Hepatocyte (in vitro differentiated cells): Measurements from ENCODE around the gene ZNF229. TPM values are rescaled to one million over a fixed set of nuclear protein-coding genes. Genes with fewer than 3 reads are reported as not detected.
"Not testable (repeated sequence)": the region's sequence is repeated elsewhere in the genome, so short reads cannot be mapped to it uniquely, and the experiment has no call there.

ENCODE experiments used
- DNase-seq: peaks from one replicate; pipeline ENCODE4 v3.0.0-alpha.2; 2016; ENCODE audit warnings: low spot score
- H2AFZ ChIP-seq: fragments of 200-600 bp; sonication (generic); 2 replicates; pipeline ENCODE4 v1.6.0; 2016; ENCODE audit warnings: antibody characterized with exemption, mild to moderate bottlenecking
- H3K27ac ChIP-seq: fragments of 200-600 bp; sonication (generic); 2 replicates; pipeline ENCODE4 v1.5.1; 2016; ENCODE audit warnings: mild to moderate bottlenecking
- H3K27me3 ChIP-seq: fragments of 200-600 bp; sonication (generic); 2 replicates; pipeline ENCODE4 v1.6.1; 2016
- H3K36me3 ChIP-seq: fragments of 200-600 bp; sonication (generic); replicated peaks from 2 replicates; pipeline ENCODE4 v1.5.1; 2016; ENCODE audit warnings: low read depth; ENCODE audit not compliant: insufficient read depth
- H3K4me1 ChIP-seq: fragments of 200-600 bp; sonication (generic); 2 replicates; pipeline ENCODE4 v1.5.1; 2016; ENCODE audit warnings: mild to moderate bottlenecking, moderate library complexity; ENCODE audit not compliant: insufficient read depth
- H3K4me2 ChIP-seq: fragments of 200-600 bp; sonication (generic); 2 replicates; pipeline ENCODE4 v1.6.0; 2016
- H3K4me3 ChIP-seq: fragments of 200-600 bp; sonication (generic); 2 replicates; pipeline ENCODE4 v1.5.1; 2016; ENCODE audit warnings: mild to moderate bottlenecking
- H3K79me2 ChIP-seq: fragments of 200-600 bp; sonication (generic); 2 replicates; pipeline ENCODE4 v1.6.0; 2017; ENCODE audit warnings: mild to moderate bottlenecking
- H3K9me2 ChIP-seq: fragments of 200-600 bp; sonication (generic); replicated peaks from 2 replicates; pipeline ENCODE4 v1.6.0; 2017; ENCODE audit warnings: mild to moderate bottlenecking; ENCODE audit not compliant: insufficient read depth
- H3K9me3 ChIP-seq: fragments of 200-600 bp; sonication (generic); 2 replicates; pipeline ENCODE4 v1.5.1; 2016; ENCODE audit warnings: low read depth, mild to moderate bottlenecking
- H4K20me1 ChIP-seq: fragments of 200-600 bp; sonication (generic); 2 replicates; pipeline ENCODE4 v1.6.0; 2016; ENCODE audit warnings: mild to moderate bottlenecking; ENCODE audit not compliant: insufficient read depth, poor library complexity, severe bottlenecking
- CTCF ChIP-seq: fragments of 200-600 bp; sonication (generic); IDR thresholded peaks from 2 replicates; pipeline ENCODE4 v1.5.1; 2016; ENCODE audit warnings: antibody characterized with exemption, mild to moderate bottlenecking; ENCODE audit not compliant: poor library complexity
- EZH2 ChIP-seq: fragments of 200-600 bp; sonication (generic); IDR thresholded peaks from 2 replicates; pipeline ENCODE4 v1.6.1; 2016; ENCODE audit warnings: antibody characterized with exemption, mild to moderate bottlenecking, borderline replicate concordance
- EZH2phosphoT487 ChIP-seq: fragments of 200-600 bp; sonication (generic); IDR thresholded peaks from one replicate; pipeline ENCODE4 v1.6.1; 2018; ENCODE audit warnings: antibody characterized with exemption, mild to moderate bottlenecking, low read depth, moderate library complexity; ENCODE audit not compliant: unreplicated experiment, severe bottlenecking
- WGBS: methylation state at CpG from one replicate; pipeline ENCODE4 v1.1.6; 2016; ENCODE audit warnings: low lambda C conversion rate; ENCODE audit errors: missing lambda C conversion rate; 5-methylcytosine and 5-hydroxymethylcytosine counted together
- polyA plus RNA-seq: library from polyadenylated mRNA; unstranded; fragments of >200 nt; fragmentation: Nextera tagmentation; extraction: Ambion mirVana; gene quantifications from 2 replicates; pipeline ENCODE4 v1.2.1, GENCODE V29; 2016
- total RNA-seq: library from RNA; depleted of rRNA; stranded (reverse); fragments of >200 nt; gene quantifications from 2 replicates; pipeline ENCODE4 v1.2.3, GENCODE V29; 2014

ZNF229 gene
- total and polyA plus RNA-seq, 2 experiments from 2014 or later: 6.6 to 15.2 TPM

DNA sequence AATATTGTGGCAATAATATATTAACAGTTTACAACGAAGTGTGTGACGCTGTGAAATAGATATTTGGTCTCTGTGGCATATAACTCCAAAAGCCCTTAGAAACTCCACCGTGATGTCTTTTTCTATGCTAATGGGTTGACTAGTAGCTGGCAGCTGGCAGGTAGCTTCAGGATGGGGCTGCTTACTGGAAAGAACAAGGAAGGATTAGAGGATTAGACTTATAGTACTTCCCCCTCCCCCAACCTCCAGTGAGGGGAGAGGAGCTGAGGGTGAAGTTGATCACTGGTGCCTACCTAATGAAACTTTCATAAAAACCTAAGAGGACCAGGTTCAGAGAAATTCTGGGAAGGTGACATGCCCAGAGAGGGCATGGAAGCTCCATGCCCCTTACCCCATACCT lies 9.8 kb downstream of the ZNF229 start:
- no peak overlapping the region for H2AFZ ChIP-seq
- no peak overlapping the region for H3K4me2 ChIP-seq
- no peaks in the 10 kb centered on the region for H4K20me1 ChIP-seq
- TF ChIP-seq EZH2phosphoT487 (no peak), CTCF (no peak), EZH2 (no peak)
- no peaks in the 10 kb centered on the region for H3K36me3 ChIP-seq
- no peak overlapping the region for H3K4me3 ChIP-seq
- H3K9me2 ChIP-seq: no peaks in the 10 kb centered on the region
- H3K4me1 ChIP-seq: no peaks in the 10 kb centered on the region
- H3K79me2 ChIP-seq: no peaks in the 10 kb centered on the region
- DNase-seq: no peak
- 93% methylated on average over 3 of the region's 3 CpGs for WGBS
- H3K27ac ChIP-seq: no peak overlapping the region
- H3K27me3 ChIP-seq: no peaks in the 10 kb centered on the region
- H3K9me3 ChIP-seq: peaks cover 32% of the 10 kb centered on the region

- H3K27ac ChIP-seq: no peak overlapping the region
- WGBS: 88% methylated on average over 2 of the region's 2 CpGs
- H3K79me2 ChIP-seq: no peaks in the 10 kb centered on the region
- H4K20me1 ChIP-seq: no peaks in the 10 kb centered on the region
- TF ChIP-seq EZH2 (no peak), EZH2phosphoT487 (no peak), CTCF (no peak)
- H3K27me3 ChIP-seq: no peaks in the 10 kb centered on the region
- H2AFZ ChIP-seq: no peak overlapping the region
- DNase-seq: no peak
- no peak overlapping the region for H3K4me2 ChIP-seq
- H3K4me1 ChIP-seq: no peaks in the 10 kb centered on the region
- peaks cover 48% of the 10 kb centered on the region for H3K9me3 ChIP-seq
- no peak overlapping the region for H3K4me3 ChIP-seq
- no peaks in the 10 kb centered on the region for H3K9me2 ChIP-seq
- H3K36me3 ChIP-seq: peaks cover 7% of the 10 kb centered on the region
Measured at GRCh38 chr19:44435441-44435840, 12.8 kb downstream of the ZNF229 start.

DNA sequence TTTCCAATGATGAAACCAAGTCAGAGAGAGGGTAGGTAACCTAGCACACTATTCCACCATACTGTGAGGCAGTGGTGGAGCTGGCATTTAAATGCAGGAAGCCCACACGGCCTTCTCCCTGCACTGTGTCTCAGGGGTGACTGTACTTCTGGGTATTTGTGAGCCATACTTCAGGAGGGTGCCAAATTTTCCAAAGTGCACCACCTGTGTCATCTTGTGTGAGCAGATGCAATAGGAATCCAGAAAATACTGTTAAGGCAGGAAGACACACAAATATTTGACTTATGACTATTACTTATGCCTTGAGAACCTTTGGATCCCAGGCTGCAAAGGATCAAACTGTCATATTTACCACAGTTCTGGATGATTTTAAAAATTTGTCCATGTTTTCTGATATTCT lies 17.3 kb downstream of the ZNF229 start:
- Histone ChIP-seq H3K4me2 (no peak overlapping the region), H3K9me3 (peaks cover 61% of the 10 kb centered on the region), H4K20me1 (no peaks in the 10 kb centered on the region), H3K4me3 (no peak overlapping the region), H3K4me1 (no peaks in the 10 kb centered on the region), H3K27me3 (no peaks in the 10 kb centered on the region), H3K36me3 (peaks cover 7% of the 10 kb centered on the region), H2AFZ (no peak overlapping the region), H3K9me2 (no peaks in the 10 kb centered on the region), H3K79me2 (no peaks in the 10 kb centered on the region), H3K27ac (no peak overlapping the region)
- no peak for DNase-seq
- 92% methylated on average over 1 of the region's 1 CpG for WGBS
- TF ChIP-seq CTCF (no peak), EZH2phosphoT487 (no peak), EZH2 (no peak)

GRCh38 chr19:44415553-44415952 lies 32.7 kb downstream of the ZNF229 start:
- not testable (repeated sequence) for H3K9me2 ChIP-seq, H3K4me3 ChIP-seq, H3K4me1 ChIP-seq, H2AFZ ChIP-seq, DNase-seq, H3K27me3 ChIP-seq, H3K79me2 ChIP-seq, H3K4me2 ChIP-seq, H3K27ac ChIP-seq, H3K36me3 ChIP-seq, H3K9me3 ChIP-seq, H4K20me1 ChIP-seq
- 88% methylated on average over 4 of the region's 15 CpGs for WGBS
